IMR-90 (cell line): Measurements from ENCODE around the gene DPEP2NB. TPM values are rescaled to one million over a fixed set of nuclear protein-coding genes. Genes with fewer than 3 reads are reported as not detected.
A peak's percentile ranks its signal among the peaks of the same experiment; 100 is the strongest.
"Not testable (repeated sequence)": the region's sequence is repeated elsewhere in the genome, so short reads cannot be mapped to it uniquely, and the experiment has no call there.

Experiments
- ATAC-seq: fragments of 200-7000 bp; cut with Tn5 transposase; 2 replicates; pipeline ENCODE4 v1.9.1; 2020; ENCODE audit warnings: low read depth, mild to moderate bottlenecking, moderate library complexity
- BruUV-seq: library from RNA; stranded (reverse); fragments of 400-500 nt; replicated peaks from 2 replicates; lab custom pipeline; 2021; lab: Mats Ljungman, UMichigan
- CTCF ChIA-PET: fragments of 300-600 bp; formaldehyde crosslinking; extraction: SDS; loops from one replicate; lab custom pipeline; 2021; ENCODE audit warnings: antibody characterized with exemption; lab: Yijun Ruan, JAX
- POLR2A ChIA-PET: fragments of 300-600 bp; sonication (Branson Sonifier 250); formaldehyde crosslinking; loops from one replicate; lab custom pipeline; 2022; ENCODE audit warnings: antibody characterized with exemption; ENCODE audit not compliant: unreplicated experiment; lab: Charles Lee
- DNase-seq: peaks from one replicate; pipeline ENCODE4 v3.0.0; 2013
- H2AFZ ChIP-seq: replicated peaks from 2 replicates; pipeline ENCODE3; 2013; ENCODE audit warnings: low read length, mild to moderate bottlenecking; ENCODE audit not compliant: poor library complexity
- H2AK5ac ChIP-seq: 2 replicates; pipeline ENCODE4 v1.6.1; 2013; ENCODE audit warnings: low read depth, low read length, inconsistent platforms
- H2AK9ac ChIP-seq: replicated peaks from 2 replicates; pipeline ENCODE3; 2013; ENCODE audit warnings: mild to moderate bottlenecking, low read depth, low read length, moderate library complexity; ENCODE audit not compliant: poor library complexity
- H2BK120ac ChIP-seq: 2 replicates; pipeline ENCODE4 v1.6.1; 2013; ENCODE audit warnings: low read depth, low read length, inconsistent platforms
- H2BK15ac ChIP-seq: 3 replicates; pipeline ENCODE4 v1.6.1; 2013; ENCODE audit warnings: low read depth, low read length, inconsistent platforms
- H2BK20ac ChIP-seq: 2 replicates; pipeline ENCODE4 v1.6.1; 2013; ENCODE audit warnings: low read depth, mild to moderate bottlenecking, inconsistent platforms, low read length, moderate library complexity
- H2BK5ac ChIP-seq: 2 replicates; pipeline ENCODE4 v1.6.1; 2013; ENCODE audit warnings: mild to moderate bottlenecking, low read depth, low read length, inconsistent platforms; ENCODE audit not compliant: poor library complexity, severe bottlenecking
- H3K14ac ChIP-seq: replicated peaks from 2 replicates; pipeline ENCODE4 v1.6.1; 2013; ENCODE audit warnings: low read depth, low read length, inconsistent platforms
- H3K18ac ChIP-seq: 2 replicates; pipeline ENCODE4 v1.6.1; 2013; ENCODE audit warnings: low read depth, low read length, control low read depth
- H3K23ac ChIP-seq: 2 replicates; pipeline ENCODE4 v1.6.1; 2013; ENCODE audit warnings: low read depth, low read length, inconsistent platforms
- H3K27ac ChIP-seq: 2 replicates; pipeline ENCODE4 v1.5.1; 2013; ENCODE audit warnings: mild to moderate bottlenecking, control low read depth, low read length; ENCODE audit not compliant: insufficient read depth
- H3K27me3 ChIP-seq: 2 replicates; pipeline ENCODE4 v1.6.1; 2013; ENCODE audit warnings: low read length; ENCODE audit not compliant: control insufficient read depth, insufficient read depth
- H3K36me3 ChIP-seq: 2 replicates; pipeline ENCODE4 v1.6.1; 2013; ENCODE audit warnings: low read length, mixed read lengths; ENCODE audit not compliant: control insufficient read depth, insufficient read depth
- H3K4ac ChIP-seq: 2 replicates; pipeline ENCODE4 v1.6.1; 2013; ENCODE audit warnings: low read depth, low read length, inconsistent platforms
- H3K4me1 ChIP-seq: 2 replicates; pipeline ENCODE4 v1.6.1; 2013; ENCODE audit warnings: low read length, mixed read lengths; ENCODE audit not compliant: control insufficient read depth, insufficient read depth
- H3K4me2 ChIP-seq: 2 replicates; pipeline ENCODE4 v1.6.1; 2013; ENCODE audit warnings: low read depth, mild to moderate bottlenecking, control low read depth, low read length, moderate library complexity
- H3K4me3 ChIP-seq: 2 replicates; pipeline ENCODE4 v1.5.1; 2013; ENCODE audit warnings: low read depth, mild to moderate bottlenecking, control low read depth, low read length, moderate library complexity; ENCODE audit not compliant: insufficient read depth
- H3K56ac ChIP-seq: 2 replicates; pipeline ENCODE4 v1.6.1; 2013; ENCODE audit warnings: low read length, inconsistent platforms; ENCODE audit not compliant: insufficient read depth; ENCODE audit errors: extremely low read depth
- H3K79me1 ChIP-seq, 2 experiments: 2 replicates each; pipeline ENCODE4 v1.6.1; 2013; ENCODE audit warnings: low read length in 2 of 2, inconsistent platforms in 1 of 2, low read depth in 1 of 2
- H3K9ac ChIP-seq: 2 replicates; pipeline ENCODE4 v1.6.1; 2013; ENCODE audit warnings: low read depth, low read length, control low read depth
- H3K9me1 ChIP-seq: 2 replicates; pipeline ENCODE4 v1.6.1; 2013; ENCODE audit warnings: low read length, inconsistent platforms; ENCODE audit not compliant: insufficient read depth
- H3K9me3 ChIP-seq: 2 replicates; pipeline ENCODE4 v1.6.1; 2013; ENCODE audit warnings: low read length; ENCODE audit not compliant: control insufficient read depth, insufficient read depth
- H4K20me1 ChIP-seq: 2 replicates; pipeline ENCODE4 v1.6.1; 2013; ENCODE audit warnings: low read length, inconsistent platforms; ENCODE audit not compliant: insufficient read depth
- H4K5ac ChIP-seq: 2 replicates; pipeline ENCODE4 v1.6.1; 2013; ENCODE audit warnings: mild to moderate bottlenecking, low read depth, low read length, control low read depth
- H4K8ac ChIP-seq, 2 experiments: 2 replicates each; pipeline ENCODE4 v1.6.1; 2013; ENCODE audit warnings: low read depth in 2 of 2, low read length in 2 of 2, control low read depth in 1 of 2, inconsistent platforms in 1 of 2
- H4K91ac ChIP-seq: 2 replicates; pipeline ENCODE4 v1.6.1; 2013; ENCODE audit warnings: low read depth, low read length, inconsistent platforms; ENCODE audit not compliant: insufficient read depth
- BHLHE40 ChIP-seq: fragments of 150-350 bp; IDR thresholded peaks from 2 replicates; pipeline ENCODE4 v1.6.1; 2016; ENCODE audit warnings: mild to moderate bottlenecking, low read depth, low read length
- CEBPB ChIP-seq: IDR thresholded peaks from 2 replicates; pipeline ENCODE4 v1.6.1; 2012; ENCODE audit warnings: low read depth, low read length, improper control_type of control experiment
- CHD1 ChIP-seq: IDR thresholded peaks from 2 replicates; pipeline ENCODE4 v1.6.1; 2012; ENCODE audit warnings: low read depth, low read length, improper control_type of control experiment
- FOS ChIP-seq: fragments of 150-350 bp; IDR thresholded peaks from 2 replicates; pipeline ENCODE4 v1.6.1; 2016; ENCODE audit warnings: low read depth, low read length
- MAFK ChIP-seq: IDR thresholded peaks from 2 replicates; pipeline ENCODE4 v1.6.1; 2012; ENCODE audit warnings: low read depth, low read length, improper control_type of control experiment
- MXI1 ChIP-seq: IDR thresholded peaks from 2 replicates; pipeline ENCODE4 v1.6.1; 2012; ENCODE audit warnings: low read depth, mild to moderate bottlenecking, low read length, moderate library complexity, borderline replicate concordance
- RCOR1 ChIP-seq: IDR thresholded peaks from 2 replicates; pipeline ENCODE4 v1.6.1; 2012; ENCODE audit warnings: mild to moderate bottlenecking, low read length, improper control_type of control experiment; ENCODE audit not compliant: insufficient replicate concordance
- RFX5 ChIP-seq: IDR thresholded peaks from 2 replicates; pipeline ENCODE4 v1.8.0; 2012; ENCODE audit warnings: low read depth, mild to moderate bottlenecking, low read length, moderate library complexity
- WGBS, 2 experiments: methylation state at CpG; one replicate each; pipeline versions ENCODE4 v1.1.5 to v1.1.7; 2013; ENCODE audit warnings: missing lambda C conversion rate in 2 of 2; ENCODE audit not compliant: insufficient read length in 1 of 2; ENCODE audit errors: extremely low coverage in 2 of 2; 5-methylcytosine and 5-hydroxymethylcytosine counted together
- dilution Hi-C: fragments of 300-500 bp; cut with HindIII; formaldehyde crosslinking; loops from one replicate; pipeline ENCODE4 v1.14.3; 2018; ENCODE audit warnings: low sequenced_read_pairs; ENCODE audit not compliant: unreplicated experiment
- in situ Hi-C: fragments of 300-500 bp; cut with MboI; formaldehyde crosslinking; loops from 3 replicates; pipeline ENCODE4 v1.14.3; 2019; ENCODE audit warnings: low sequenced_read_pairs, inconsistent platforms, mixed read lengths
- intact Hi-C: fragments of 100-400 bp; cut with micrococcal nuclease; formaldehyde crosslinking; loops from 2 replicates; pipeline ENCODE4 v1.10.0; 2022
- polyA plus RNA-seq, 3 experiments: library from polyadenylated mRNA; depleted of rRNA; stranded (reverse); fragments of >200 nt; gene quantifications; 2 replicates each; pipeline ENCODE4 v1.2.3, GENCODE V29; 2012; ENCODE audit warnings: low replicate concordance in 1 of 3
- total RNA-seq: library from RNA; depleted of rRNA; stranded (reverse); fragments of >200 nt; gene quantifications from 2 replicates; pipeline ENCODE4 v1.2.3, GENCODE V29; 2012
- TF ChIP-seq, protein P1 (sequence below): fragments of 150-350 bp; IDR thresholded peaks from 2 replicates; pipeline ENCODE4 v1.6.1; 2016; ENCODE audit warnings: low read depth, mild to moderate bottlenecking, low read length, moderate library complexity, borderline replicate concordance

The DPEP2NB gene
- total and polyA plus RNA-seq, 2 of the 4 experiments (the other 2 are of a cell fraction): not detected

- H3K36me3 ChIP-seq: peaks cover 7% of the 10 kb centered on the region; the same call in 1 of the 2 replicates
Measured at GRCh38 chr16:68031951-68032350, 16.2 kb upstream of the DPEP2NB start.

DNA sequence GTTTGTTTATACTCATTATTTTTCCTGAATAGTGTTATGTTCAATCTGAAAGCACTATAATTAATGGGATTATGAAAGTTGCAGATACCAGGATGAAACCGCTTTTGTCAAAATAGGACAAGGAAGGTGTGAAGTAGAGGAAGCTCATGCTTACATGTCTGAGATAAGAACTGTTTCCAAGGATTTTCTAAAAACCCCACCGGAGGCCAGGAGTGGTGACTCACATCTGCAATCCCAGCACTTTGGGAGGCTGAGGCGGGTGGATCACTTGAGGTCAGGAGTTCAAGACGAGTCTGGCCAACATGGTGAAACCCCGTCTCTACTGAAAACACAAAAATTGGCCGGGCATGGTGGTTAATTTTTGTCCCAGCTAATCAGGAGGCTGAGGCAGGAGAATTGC lies 14.4 kb upstream of the DPEP2NB start:
- H2AK9ac ChIP-seq, H2BK5ac ChIP-seq, H3K4me2 ChIP-seq, H4K8ac ChIP-seq, H3K56ac ChIP-seq, H3K4me1 ChIP-seq, BruUV-seq, H3K14ac ChIP-seq, H3K4ac ChIP-seq, H3K9me1 ChIP-seq, H4K5ac ChIP-seq, H2BK20ac ChIP-seq, H2BK120ac ChIP-seq, H3K4me3 ChIP-seq, dilution Hi-C loops, in situ Hi-C loops, H3K36me3 ChIP-seq, H2AK5ac ChIP-seq, H2BK15ac ChIP-seq, H3K23ac ChIP-seq, H3K27me3 ChIP-seq, H3K9me3 ChIP-seq, H2AFZ ChIP-seq, ATAC-seq, H3K27ac ChIP-seq, H3K18ac ChIP-seq, H4K20me1 ChIP-seq, POLR2A ChIA-PET, H4K91ac ChIP-seq, H3K9ac ChIP-seq: not testable (repeated sequence)
- 80% methylated on average over 3 of the region's 6 CpGs; no CpG with 5 or more reads in 1 of the 2 experiments for WGBS, 2 experiments
- intact Hi-C loops: loop anchor here (10.0 kb wide), 1 partner anchor 355 kb away; no protein-coding TSS in a partner anchor
- DNase-seq: peak; percentile 43
- CTCF ChIA-PET: interaction anchor here (0.8 kb wide), 1 partner anchor 10 kb away, joined by 3 read pairs; no protein-coding TSS in a partner anchor
- peaks cover 15 to 26% of the 10 kb centered on the region in 2 experiments for H3K79me1 ChIP-seq

More at GRCh38 chr16:68031951-68032350, 16.2 kb upstream of the DPEP2NB start:
- dilution Hi-C loops: no loop called here
- CTCF ChIA-PET: no interaction called here
- no peak overlapping the region for H4K91ac ChIP-seq
- ATAC-seq: no peak
- no peaks in the 10 kb centered on the region for H3K4me1 ChIP-seq
- 92% methylated on average over 2 of the region's 2 CpGs; no CpG with 5 or more reads in 1 of the 2 experiments for WGBS, 2 experiments
- H2BK20ac ChIP-seq: no peak overlapping the region
- no peaks in the 10 kb centered on the region for H4K20me1 ChIP-seq
- peaks cover 5% of the 10 kb centered on the region; the same call in 1 of the 2 replicates for H3K9me1 ChIP-seq
- no peak overlapping the region for H3K4me3 ChIP-seq
- in situ Hi-C loops: no loop called here
- no peak overlapping the region for H3K14ac ChIP-seq
- no peak overlapping the region for H3K23ac ChIP-seq
- no peak overlapping the region for H2AK5ac ChIP-seq
- intact Hi-C loops: loop anchor here (10.0 kb wide), 1 partner anchor 357 kb away; no protein-coding TSS in a partner anchor
- DNase-seq: no peak
- no peak overlapping the region for H2BK120ac ChIP-seq
- no peak overlapping the region for H3K27ac ChIP-seq
- H2BK5ac ChIP-seq: no peak overlapping the region
- H3K79me1 ChIP-seq: peaks cover 13 to 26% of the 10 kb centered on the region in 2 experiments
- no peak for TF ChIP-seq RCOR1
- TF ChIP-seq, protein P1, sequence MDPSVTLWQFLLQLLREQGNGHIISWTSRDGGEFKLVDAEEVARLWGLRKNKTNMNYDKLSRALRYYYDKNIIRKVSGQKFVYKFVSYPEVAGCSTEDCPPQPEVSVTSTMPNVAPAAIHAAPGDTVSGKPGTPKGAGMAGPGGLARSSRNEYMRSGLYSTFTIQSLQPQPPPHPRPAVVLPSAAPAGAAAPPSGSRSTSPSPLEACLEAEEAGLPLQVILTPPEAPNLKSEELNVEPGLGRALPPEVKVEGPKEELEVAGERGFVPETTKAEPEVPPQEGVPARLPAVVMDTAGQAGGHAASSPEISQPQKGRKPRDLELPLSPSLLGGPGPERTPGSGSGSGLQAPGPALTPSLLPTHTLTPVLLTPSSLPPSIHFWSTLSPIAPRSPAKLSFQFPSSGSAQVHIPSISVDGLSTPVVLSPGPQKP: no peak
- TF ChIP-seq FOS: no peak
- no peak for TF ChIP-seq CEBPB
- no peak for TF ChIP-seq MAFK
- TF ChIP-seq MXI1: no peak
- no peak for TF ChIP-seq BHLHE40
- TF ChIP-seq RFX5: no peak
- no peak for TF ChIP-seq CHD1
- no peak overlapping the region for H3K4me2 ChIP-seq
- H2AFZ ChIP-seq: no peak overlapping the region
- H3K9me3 ChIP-seq: no peaks in the 10 kb centered on the region
- no peaks in the 10 kb centered on the region for H3K27me3 ChIP-seq
- BruUV-seq: no TSS peak
- H3K56ac ChIP-seq: no peak overlapping the region
- POLR2A ChIA-PET: no interaction called here
- no peak overlapping the region for H3K9ac ChIP-seq
- H3K4ac ChIP-seq: no peak overlapping the region
- H4K8ac ChIP-seq: no peak overlapping the region
- H4K5ac ChIP-seq: no peak overlapping the region
- H2BK15ac ChIP-seq: no peak overlapping the region
- no peak overlapping the region for H3K18ac ChIP-seq
- H2AK9ac ChIP-seq: no peak overlapping the region
